ENCODE measurements around the gene REC114.
"Not testable (repeated sequence)": the region's sequence is repeated elsewhere in the genome, so short reads cannot be mapped to it uniquely, and the experiment has no call there.

REC114 gene

GRCh38 chr15:73524919-73525318 is 82.0 kb downstream of the REC114 start:
- no peak for DNase-seq (ENCODE audit: low read depth in 1 of 2, low spot score in 1 of 2)

GRCh38 chr15:73527598-73527997 is 84.6 kb downstream of the REC114 start:
- no peak for DNase-seq (ENCODE audit: low read depth in 1 of 2, low spot score in 1 of 2)

GRCh38 chr15:73530649-73531048 is 87.7 kb downstream of the REC114 start:
- DNase-seq (ENCODE audit: low read depth in 1 of 2, low spot score in 1 of 2) = no peak

- DNase-seq (ENCODE audit: low read depth in 1 of 2, low spot score in 1 of 2) = no peak
These were observed 95.2 kb downstream of the REC114 start for GRCh38 chr15:73538123-73538522.

- DNase-seq (ENCODE audit: low read depth in 1 of 2, low spot score in 1 of 2) = no peak
These were observed 95.7 kb downstream of the REC114 start for GRCh38 chr15:73538563-73539211.

GRCh38 chr15:73539212-73540128 is 96.5 kb downstream of the REC114 start:
- DNase-seq (ENCODE audit: low read depth in 1 of 2, low spot score in 1 of 2) = no peak

GRCh38 chr15:73540161-73540560 is 97.2 kb downstream of the REC114 start:
- no peak for DNase-seq (ENCODE audit: low read depth in 1 of 2, low spot score in 1 of 2)

- no peak for DNase-seq (ENCODE audit: low read depth in 1 of 2, low spot score in 1 of 2)
These were observed 98.5 kb downstream of the REC114 start for GRCh38 chr15:73541479-73541878.

GRCh38 chr15:73548925-73549324 is 106.0 kb downstream of the REC114 start:
- not testable (repeated sequence) for DNase-seq (ENCODE audit: low read depth in 1 of 2, low spot score in 1 of 2)

- DNase-seq (ENCODE audit: low read depth in 1 of 2, low spot score in 1 of 2) = no peak
These were observed 107.2 kb downstream of the REC114 start for GRCh38 chr15:73550190-73550589.

- no peak for DNase-seq (ENCODE audit: low read depth in 1 of 2, low spot score in 1 of 2)
These were observed 112.1 kb downstream of the REC114 start for GRCh38 chr15:73555080-73555479.

GRCh38 chr15:73558529-73558928 is 115.6 kb downstream of the REC114 start:
- DNase-seq (ENCODE audit: low read depth in 1 of 2, low spot score in 1 of 2) = no peak

GRCh38 chr15:73560501-73561117 is 117.6 kb downstream of the REC114 start:
- DNase-seq (ENCODE audit: low read depth in 1 of 2, low spot score in 1 of 2) = peak in 1 of 2 donors; percentile 17

GRCh38 chr15:73564255-73564654 is 121.3 kb downstream of the REC114 start:
- DNase-seq (ENCODE audit: low read depth in 1 of 2, low spot score in 1 of 2) = no peak

GRCh38 chr15:73567020-73567419 is 124.1 kb downstream of the REC114 start:
- DNase-seq (ENCODE audit: low read depth in 1 of 2, low spot score in 1 of 2) = no peak

GRCh38 chr15:73568564-73569280 is 125.8 kb downstream of the REC114 start:
- no peak for DNase-seq (ENCODE audit: low read depth in 1 of 2, low spot score in 1 of 2)

GRCh38 chr15:73569361-73569760 is 126.4 kb downstream of the REC114 start:
- no peak for DNase-seq (ENCODE audit: low read depth in 1 of 2, low spot score in 1 of 2)

- no peak for DNase-seq (ENCODE audit: low read depth in 1 of 2, low spot score in 1 of 2)
These were observed 127.5 kb downstream of the REC114 start for GRCh38 chr15:73570355-73571032.

- no peak for DNase-seq (ENCODE audit: low read depth in 1 of 2, low spot score in 1 of 2)
These were observed 128.4 kb downstream of the REC114 start for GRCh38 chr15:73571346-73571745.

GRCh38 chr15:73572296-73572695 is 129.3 kb downstream of the REC114 start:
- no peak for DNase-seq (ENCODE audit: low read depth in 1 of 2, low spot score in 1 of 2)

GRCh38 chr15:73573037-73573436 is 130.1 kb downstream of the REC114 start:
- no peak for DNase-seq (ENCODE audit: low read depth in 1 of 2, low spot score in 1 of 2)
